ENCODE data around the gene MAU2. TPM values are rescaled to one million over a fixed set of nuclear protein-coding genes. Genes with fewer than 3 reads are reported as not detected.

Gene MAU2
- total and polyA plus RNA-seq, 2 of the 13 experiments (the other 11 are each of a cell fraction or from before 2014, with no cell fraction given): 16.8 to 33.8 TPM

DNA sequence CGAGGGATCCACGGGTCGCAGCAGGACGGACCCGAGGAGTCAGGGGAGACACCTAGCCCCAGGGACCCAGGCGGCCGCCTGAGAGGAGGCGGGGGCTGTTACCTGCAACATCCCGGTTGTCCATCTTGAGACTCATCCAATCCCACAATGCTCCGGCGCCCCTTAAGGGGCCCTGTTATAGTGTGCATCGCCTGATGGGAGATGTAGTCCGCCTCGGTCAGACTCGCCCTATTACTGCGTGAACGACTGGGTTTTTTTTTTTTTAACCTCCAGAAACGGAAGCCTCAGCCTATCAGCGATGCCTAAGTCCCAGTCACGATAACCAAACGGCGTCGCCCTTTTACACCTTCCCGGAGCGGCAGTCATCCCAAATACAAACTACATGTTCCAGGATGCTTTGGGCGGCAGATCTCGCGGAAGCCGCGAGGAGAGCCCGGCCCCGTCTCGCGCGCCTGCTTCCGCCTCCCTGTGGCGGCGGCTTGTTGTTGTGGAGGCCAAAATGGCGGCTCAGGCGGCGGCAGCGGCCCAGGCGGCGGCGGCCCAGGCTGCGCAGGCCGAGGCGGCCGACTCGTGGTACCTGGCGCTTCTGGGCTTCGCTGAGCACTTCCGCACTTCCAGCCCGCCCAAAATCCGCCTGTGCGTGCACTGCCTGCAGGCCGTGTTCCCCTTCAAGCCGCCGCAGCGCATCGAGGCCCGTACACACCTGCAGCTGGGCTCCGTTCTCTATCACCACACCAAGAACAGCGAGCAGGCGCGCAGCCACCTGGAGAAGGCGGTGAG, at the start of gene MAU2, which contains the start of gene SUGP1 (continued):
- TF ChIP-seq ATF7 (IDR thresholded peaks at IDR 0.05) (no peak), ATF7 (CRISPR knock-in tag; IDR thresholded peaks at IDR 0.05) (no peak), EHMT2 (IDR thresholded peaks at IDR 0.05; ENCODE audit: borderline replicate concordance, low read depth, low read length) (no peak), SALL2 (CRISPR knock-in tag; IDR thresholded peaks at IDR 0.05) (peak; percentile 45; the same call in 1 of the 2 replicates), NPAS2 (CRISPR knock-in tag; IDR thresholded peaks at IDR 0.05; ENCODE audit: borderline replicate concordance) (no peak), SMAD1 (CRISPR knock-in tag; IDR thresholded peaks at IDR 0.05; ENCODE audit: borderline replicate concordance, low read depth) (no peak), ZNF264 (CRISPR knock-in tag; IDR thresholded peaks at IDR 0.05) (no peak), ZNF883 (CRISPR knock-in tag; IDR thresholded peaks at IDR 0.05; ENCODE audit: not compliant biosample characterization) (peak; percentile 92), ZNF572 (CRISPR knock-in tag; IDR thresholded peaks at IDR 0.05) (no peak), ZNF749 (CRISPR knock-in tag; IDR thresholded peaks at IDR 0.05; ENCODE audit: borderline replicate concordance) (peak; percentile 79), ZNF460 (CRISPR knock-in tag; IDR thresholded peaks at IDR 0.05; ENCODE audit: borderline replicate concordance) (no peak), SMARCC2 (IDR thresholded peaks at IDR 0.05) (no peak), ZNF607 (CRISPR knock-in tag; IDR thresholded peaks at IDR 0.05; ENCODE audit: borderline replicate concordance) (peak; percentile 71; the same call in 1 of the 2 replicates), DMAP1 (CRISPR knock-in tag; IDR thresholded peaks at IDR 0.05) (peak; percentile 33; the same call in 1 of the 2 replicates), KDM5B (CRISPR knock-in tag; IDR thresholded peaks at IDR 0.05; ENCODE audit: borderline replicate concordance) (peak; percentile 71; the same call in 1 of the 2 replicates), MIER2 (CRISPR knock-in tag; IDR thresholded peaks at IDR 0.05) (no peak), NCOR1 (IDR thresholded peaks at IDR 0.05; ENCODE audit: borderline replicate concordance, low read length) (no peak), ZNF816 (CRISPR knock-in tag; IDR thresholded peaks at IDR 0.05; ENCODE audit: borderline replicate concordance) (0 out of 2 replicates have a peak, but pooled peaks have one; percentile 28), ARNT2 (CRISPR knock-in tag; IDR thresholded peaks at IDR 0.05; ENCODE audit: low read depth) (no peak; the same call in none of the 2 replicates), NR2F2 (IDR thresholded peaks at IDR 0.05; ENCODE audit: borderline replicate concordance, low read depth) (no peak), RAD21 (CRISPR knock-in tag; IDR thresholded peaks at IDR 0.05) (peak; percentile 49; the same call in 1 of the 2 replicates), CENPT (CRISPR knock-in tag; IDR thresholded peaks at IDR 0.05; ENCODE audit: low read depth) (no peak; the same call in 1 of the 2 replicates), ZNF432 (CRISPR knock-in tag; IDR thresholded peaks at IDR 0.05; ENCODE audit: borderline replicate concordance) (no peak)
- TF ChIP-seq, protein P1, sequence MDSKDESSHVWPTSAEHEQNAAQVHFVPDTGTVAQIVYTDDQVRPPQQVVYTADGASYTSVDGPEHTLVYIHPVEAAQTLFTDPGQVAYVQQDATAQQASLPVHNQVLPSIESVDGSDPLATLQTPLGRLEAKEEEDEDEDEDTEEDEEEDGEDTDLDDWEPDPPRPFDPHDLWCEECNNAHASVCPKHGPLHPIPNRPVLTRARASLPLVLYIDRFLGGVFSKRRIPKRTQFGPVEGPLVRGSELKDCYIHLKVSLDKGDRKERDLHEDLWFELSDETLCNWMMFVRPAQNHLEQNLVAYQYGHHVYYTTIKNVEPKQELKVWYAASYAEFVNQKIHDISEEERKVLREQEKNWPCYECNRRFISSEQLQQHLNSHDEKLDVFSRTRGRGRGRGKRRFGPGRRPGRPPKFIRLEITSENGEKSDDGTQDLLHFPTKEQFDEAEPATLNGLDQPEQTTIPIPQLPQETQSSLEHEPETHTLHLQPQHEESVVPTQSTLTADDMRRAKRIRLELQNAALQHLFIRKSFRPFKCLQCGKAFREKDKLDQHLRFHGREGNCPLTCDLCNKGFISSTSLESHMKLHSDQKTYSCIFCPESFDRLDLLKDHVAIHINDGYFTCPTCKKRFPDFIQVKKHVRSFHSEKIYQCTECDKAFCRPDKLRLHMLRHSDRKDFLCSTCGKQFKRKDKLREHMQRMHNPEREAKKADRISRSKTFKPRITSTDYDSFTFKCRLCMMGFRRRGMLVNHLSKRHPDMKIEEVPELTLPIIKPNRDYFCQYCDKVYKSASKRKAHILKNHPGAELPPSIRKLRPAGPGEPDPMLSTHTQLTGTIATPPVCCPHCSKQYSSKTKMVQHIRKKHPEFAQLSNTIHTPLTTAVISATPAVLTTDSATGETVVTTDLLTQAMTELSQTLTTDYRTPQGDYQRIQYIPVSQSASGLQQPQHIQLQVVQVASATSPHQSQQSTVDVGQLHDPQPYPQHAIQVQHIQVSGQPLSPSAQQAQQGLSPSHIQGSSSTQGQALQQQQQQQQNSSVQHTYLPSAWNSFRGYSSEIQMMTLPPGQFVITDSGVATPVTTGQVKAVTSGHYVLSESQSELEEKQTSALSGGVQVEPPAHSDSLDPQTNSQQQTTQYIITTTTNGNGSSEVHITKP (CRISPR knock-in tag; IDR thresholded peaks at IDR 0.05; ENCODE audit: low read depth): no peak
- TF ChIP-seq, protein P2, sequence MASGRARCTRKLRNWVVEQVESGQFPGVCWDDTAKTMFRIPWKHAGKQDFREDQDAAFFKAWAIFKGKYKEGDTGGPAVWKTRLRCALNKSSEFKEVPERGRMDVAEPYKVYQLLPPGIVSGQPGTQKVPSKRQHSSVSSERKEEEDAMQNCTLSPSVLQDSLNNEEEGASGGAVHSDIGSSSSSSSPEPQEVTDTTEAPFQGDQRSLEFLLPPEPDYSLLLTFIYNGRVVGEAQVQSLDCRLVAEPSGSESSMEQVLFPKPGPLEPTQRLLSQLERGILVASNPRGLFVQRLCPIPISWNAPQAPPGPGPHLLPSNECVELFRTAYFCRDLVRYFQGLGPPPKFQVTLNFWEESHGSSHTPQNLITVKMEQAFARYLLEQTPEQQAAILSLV (CRISPR knock-in tag; IDR thresholded peaks at IDR 0.05; ENCODE audit: borderline replicate concordance): 0 out of 2 replicates have a peak, but pooled peaks have one; percentile 29

All from HepG2 (cell line).